ENCODE results near the gene CD244.
"Not testable (repeated sequence)": the region's sequence is repeated elsewhere in the genome, so short reads cannot be mapped to it uniquely, and the experiment has no call there.

CD244 gene

GRCh38 chr1:160888926-160889325 is 26.2 kb upstream of the CD244 start:
- DNase-seq (ENCODE audit: insufficient read length) (no peak), FAIRE-seq (no peak)
- TF ChIP-seq POLR2AphosphoS5 (IDR thresholded peaks at IDR 0.05; ENCODE audit: low read depth, low read length) (no peak), TAF1 (IDR thresholded peaks at IDR 0.05; ENCODE audit: borderline replicate concordance, low read depth, low read length) (no peak)

DNA sequence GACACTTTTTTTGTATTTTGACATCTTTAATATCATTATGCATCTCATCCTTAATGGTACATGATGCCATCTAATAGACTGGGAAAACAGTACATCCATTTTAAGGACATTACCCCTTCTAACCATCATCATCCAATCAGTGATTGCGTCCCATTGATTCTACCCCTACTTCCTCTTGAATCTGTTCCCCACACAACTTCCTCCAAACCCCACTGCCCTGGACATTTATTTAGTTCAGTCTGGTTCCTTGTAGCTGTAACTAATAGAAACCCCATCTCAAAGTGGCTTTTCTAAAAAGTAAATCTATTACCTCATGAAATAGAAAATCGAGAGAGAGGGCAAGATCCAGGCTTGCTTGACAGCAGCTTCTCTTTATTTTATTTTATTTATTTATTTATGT is 24.4 kb upstream of the CD244 start:
- TF ChIP-seq POLR2A (IDR thresholded peaks at IDR 0.05; ENCODE audit: low read depth, low read length) (no peak), POLR2AphosphoS5 (IDR thresholded peaks at IDR 0.05; ENCODE audit: low read depth, low read length) (no peak), TAF1 (IDR thresholded peaks at IDR 0.05; ENCODE audit: borderline replicate concordance, low read depth, low read length) (no peak)
- no peak for FAIRE-seq
- DNase-seq (ENCODE audit: insufficient read length) = no peak

GRCh38 chr1:160885042-160885441 is 22.4 kb upstream of the CD244 start, which contains the start of gene ITLN1:
Gene ITLN1 (minus strand): TSS chr1:160885180. CDS start chr1:160884877, 303 bp downstream.
- FAIRE-seq = no peak
- TF ChIP-seq POLR2A (IDR thresholded peaks at IDR 0.05; ENCODE audit: low read depth, low read length) (no peak), POLR2AphosphoS5 (IDR thresholded peaks at IDR 0.05; ENCODE audit: low read depth, low read length) (no peak), TAF1 (IDR thresholded peaks at IDR 0.05; ENCODE audit: borderline replicate concordance, low read depth, low read length) (no peak)
- DNase-seq (ENCODE audit: insufficient read length) = no peak

DNA sequence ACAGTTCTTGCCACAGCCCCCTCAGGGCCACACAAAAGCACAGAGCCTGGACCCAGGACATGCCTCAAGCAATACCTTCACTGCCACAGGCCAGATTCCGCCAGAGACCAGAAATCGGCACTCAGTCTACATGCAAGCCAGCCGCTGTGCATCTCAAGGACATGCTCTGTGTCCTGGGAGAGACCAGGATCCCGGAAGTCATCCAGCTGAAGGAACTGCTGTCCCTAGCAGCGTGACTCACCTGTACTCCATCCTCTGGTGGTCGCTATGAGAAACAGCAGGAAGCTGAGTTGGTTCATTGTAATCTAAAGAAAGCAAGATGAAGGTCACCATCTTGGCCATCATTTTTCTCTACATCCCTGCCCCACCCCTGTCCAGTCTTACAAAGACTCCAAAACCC is 21.9 kb upstream of the CD244 start:
- FAIRE-seq (no peak), DNase-seq (ENCODE audit: insufficient read length) (no peak)
- TF ChIP-seq POLR2A (IDR thresholded peaks at IDR 0.05; ENCODE audit: low read depth, low read length) (no peak), TAF1 (IDR thresholded peaks at IDR 0.05; ENCODE audit: borderline replicate concordance, low read depth, low read length) (no peak), POLR2AphosphoS5 (IDR thresholded peaks at IDR 0.05; ENCODE audit: low read depth, low read length) (no peak)

DNA sequence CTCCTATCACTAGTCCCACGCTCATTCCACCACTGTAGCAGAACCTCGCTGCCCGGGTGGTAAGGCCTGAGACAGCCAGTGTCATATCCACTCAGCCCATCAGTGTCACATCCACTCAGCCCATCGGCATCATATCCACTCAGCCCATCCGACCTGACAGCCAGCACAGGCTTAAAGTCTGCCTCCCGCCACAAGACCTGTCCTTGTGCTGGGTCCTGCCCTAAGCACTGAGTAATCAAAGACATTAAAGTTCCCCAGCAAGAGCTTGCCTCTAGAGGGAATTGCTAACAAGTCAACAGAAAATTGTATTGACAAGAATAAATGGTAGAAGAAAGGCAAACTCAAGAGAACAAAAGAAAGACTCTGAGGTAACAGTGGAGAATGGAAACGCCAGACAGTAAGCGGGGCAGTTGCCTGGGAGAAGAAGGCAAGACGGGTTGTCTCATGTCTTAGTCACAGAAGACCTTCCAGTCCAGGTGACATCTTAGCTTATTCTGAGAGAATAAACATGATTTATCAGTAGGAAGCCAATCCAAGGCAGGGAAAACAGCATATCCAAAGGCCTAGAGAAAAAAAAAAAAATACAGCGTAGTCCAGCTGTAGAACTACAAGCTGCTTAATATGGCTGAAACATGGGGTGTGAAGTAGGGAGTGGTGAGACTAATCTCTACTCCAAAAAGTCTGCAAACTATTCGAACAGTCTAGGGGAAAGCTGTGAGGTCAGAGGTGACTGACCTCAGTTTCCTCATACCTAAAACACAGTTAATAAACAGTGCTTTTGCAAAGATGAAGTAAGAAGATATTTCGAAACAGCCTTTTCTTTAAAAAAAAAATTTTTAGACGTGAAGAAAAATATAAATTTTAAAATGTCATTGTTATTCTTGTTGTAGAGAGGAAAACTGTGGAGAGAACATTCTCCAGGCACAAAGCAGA is 21.2 kb upstream of the CD244 start:
- FAIRE-seq = no peak
- no peak for DNase-seq (ENCODE audit: insufficient read length)
- no peak for TF ChIP-seq POLR2AphosphoS5 (IDR thresholded peaks at IDR 0.05; ENCODE audit: low read depth, low read length)

GRCh38 chr1:160882582-160882981 is 19.9 kb upstream of the CD244 start:
- FAIRE-seq (no peak), DNase-seq (ENCODE audit: insufficient read length) (no peak)
- no peak for TF ChIP-seq POLR2AphosphoS5 (IDR thresholded peaks at IDR 0.05; ENCODE audit: low read depth, low read length)
- no peak for TF ChIP-seq TAF1 (IDR thresholded peaks at IDR 0.05; ENCODE audit: borderline replicate concordance, low read depth, low read length)
- no peak for TF ChIP-seq POLR2A (IDR thresholded peaks at IDR 0.05; ENCODE audit: low read depth, low read length)

DNA sequence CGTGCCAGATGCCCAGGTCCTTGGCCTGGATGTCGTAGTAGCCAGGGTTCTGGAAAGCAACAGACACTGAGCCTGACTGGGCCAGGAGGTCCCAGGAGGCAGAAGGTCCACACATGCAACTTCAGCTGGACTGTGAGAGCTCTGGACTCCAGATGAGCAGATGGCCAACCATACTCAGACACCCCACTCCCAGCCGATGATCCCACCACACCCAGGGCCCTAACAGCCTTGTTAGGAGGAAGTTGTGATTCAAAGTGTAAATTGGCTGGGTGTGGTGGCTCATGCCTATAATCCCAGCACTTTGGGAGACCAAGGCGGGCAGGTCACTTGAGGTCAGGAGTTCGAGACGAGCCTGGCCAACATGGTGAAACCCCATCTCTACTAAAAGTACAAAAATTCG is 18.6 kb upstream of the CD244 start:
- not testable (repeated sequence) for FAIRE-seq; DNase-seq (ENCODE audit: insufficient read length)

GRCh38 chr1:160880216-160880615 is 17.5 kb upstream of the CD244 start:
- no peak for TF ChIP-seq POLR2A (IDR thresholded peaks at IDR 0.05; ENCODE audit: low read depth, low read length)
- no peak for TF ChIP-seq POLR2AphosphoS5 (IDR thresholded peaks at IDR 0.05; ENCODE audit: low read depth, low read length)
- no peak for TF ChIP-seq TAF1 (IDR thresholded peaks at IDR 0.05; ENCODE audit: borderline replicate concordance, low read depth, low read length)
- FAIRE-seq (no peak), DNase-seq (ENCODE audit: insufficient read length) (no peak)

GRCh38 chr1:160879056-160879455 is 16.4 kb upstream of the CD244 start:
- TF ChIP-seq POLR2AphosphoS5 (IDR thresholded peaks at IDR 0.05; ENCODE audit: low read depth, low read length) (no peak), TAF1 (IDR thresholded peaks at IDR 0.05; ENCODE audit: borderline replicate concordance, low read depth, low read length) (no peak), POLR2A (IDR thresholded peaks at IDR 0.05; ENCODE audit: low read depth, low read length) (no peak)
- no peak for FAIRE-seq
- no peak for DNase-seq (ENCODE audit: insufficient read length)

DNA sequence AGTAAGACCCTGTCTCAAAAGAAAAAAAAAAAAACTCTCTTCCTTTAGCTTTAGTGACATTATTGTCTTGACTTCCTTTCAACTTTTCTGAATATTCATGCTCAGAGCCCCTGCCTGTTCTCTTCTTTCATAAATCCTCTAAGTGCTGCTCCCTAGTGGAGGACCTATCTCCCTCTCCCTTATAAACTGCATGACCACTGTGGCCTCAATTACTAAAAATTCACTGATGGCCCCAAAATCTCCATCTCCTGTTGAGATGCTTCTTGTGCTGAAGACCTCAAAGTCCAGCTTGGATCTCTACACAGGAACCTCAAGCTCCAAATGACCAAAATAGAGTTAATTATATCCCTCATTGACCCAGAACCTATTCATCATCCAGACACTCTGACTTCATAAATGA is 14.5 kb upstream of the CD244 start:
- DNase-seq (ENCODE audit: insufficient read length) (no peak), FAIRE-seq (no peak)
- TF ChIP-seq POLR2AphosphoS5 (IDR thresholded peaks at IDR 0.05; ENCODE audit: low read depth, low read length) (no peak), TAF1 (IDR thresholded peaks at IDR 0.05; ENCODE audit: borderline replicate concordance, low read depth, low read length) (no peak), POLR2A (IDR thresholded peaks at IDR 0.05; ENCODE audit: low read depth, low read length) (no peak)

GRCh38 chr1:160876311-160876710 is 13.6 kb upstream of the CD244 start:
- DNase-seq (ENCODE audit: insufficient read length) = no peak
- FAIRE-seq = no peak
- no peak for TF ChIP-seq POLR2A (IDR thresholded peaks at IDR 0.05; ENCODE audit: low read depth, low read length)
- no peak for TF ChIP-seq POLR2AphosphoS5 (IDR thresholded peaks at IDR 0.05; ENCODE audit: low read depth, low read length)
- TF ChIP-seq TAF1 (IDR thresholded peaks at IDR 0.05; ENCODE audit: borderline replicate concordance, low read depth, low read length) = no peak

DNA sequence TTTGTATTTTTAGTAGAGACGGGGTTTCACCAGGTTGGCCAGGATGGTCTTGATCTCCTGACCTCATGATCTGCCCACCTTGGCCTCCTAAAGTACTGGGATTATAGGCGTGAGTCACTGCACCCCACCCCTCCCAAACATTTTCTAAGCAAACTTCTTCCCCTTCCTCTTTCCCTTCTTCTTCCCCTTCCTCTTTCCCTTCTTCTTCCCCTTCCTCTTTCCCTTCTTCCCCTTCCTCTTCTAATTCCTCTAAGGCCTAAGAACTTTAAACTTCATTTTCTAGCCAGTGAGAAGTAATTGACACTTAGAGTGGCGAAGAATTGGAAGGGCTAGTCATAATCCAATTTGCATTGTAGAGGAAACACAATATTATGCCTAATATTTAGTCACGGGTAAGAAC is 12.9 kb upstream of the CD244 start:
- not testable (repeated sequence) for DNase-seq (ENCODE audit: insufficient read length); FAIRE-seq

DNA sequence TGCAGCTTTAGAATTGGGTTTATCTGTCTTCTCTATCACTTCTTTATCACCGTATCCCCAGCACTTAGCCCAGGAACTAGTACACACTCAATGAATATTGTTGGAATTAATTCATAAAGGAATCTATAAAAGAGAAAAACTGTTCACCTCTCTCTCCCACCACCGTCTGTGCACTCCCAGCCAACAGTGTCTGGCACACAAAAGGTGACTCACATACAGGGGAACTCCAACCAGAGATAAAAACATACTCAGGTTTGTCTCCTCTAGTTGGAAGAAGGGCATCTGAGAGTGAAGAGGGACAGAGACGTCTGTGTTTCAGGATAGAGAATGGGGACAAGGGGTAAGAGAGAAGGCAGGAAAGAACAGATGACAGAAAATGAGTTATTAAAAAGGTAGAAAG is 12.2 kb upstream of the CD244 start:
- DNase-seq (ENCODE audit: insufficient read length) (no peak), FAIRE-seq (no peak)
- TF ChIP-seq TAF1 (IDR thresholded peaks at IDR 0.05; ENCODE audit: borderline replicate concordance, low read depth, low read length) (no peak), POLR2A (IDR thresholded peaks at IDR 0.05; ENCODE audit: low read depth, low read length) (no peak), POLR2AphosphoS5 (IDR thresholded peaks at IDR 0.05; ENCODE audit: low read depth, low read length) (no peak)

Data from GM12892 (cell line).